Tibial nerve (tissue), 4 donors: ENCODE results near the gene CCT4.

Source experiments
- EP300 ChIP-seq, 2 donors: sonication (generic); formaldehyde crosslinking; IDR thresholded peaks; one replicate each; pipeline ENCODE4 v1.6.1; 2017; ENCODE audit warnings: antibody characterized with exemption in 2 of 2, mild to moderate bottlenecking in 1 of 2
- POLR2A ChIP-seq, 2 donors: fragments of 450-650 bp; IDR thresholded peaks; one replicate each; pipeline ENCODE4 v1.6.1; 2017; ENCODE audit warnings: antibody characterized with exemption in 2 of 2, mild to moderate bottlenecking in 2 of 2, moderate library complexity in 2 of 2
- TF ChIP-seq, protein P1 (sequence below), 5 experiments: fragments of 200-600 bp in 3 of 5; fragments of 450-650 bp in 2 of 5; sonication (generic) in 3 of 5; IDR thresholded peaks; one replicate each; pipeline ENCODE4 v1.5.1; 2016 to 2019; ENCODE audit warnings: antibody characterized with exemption in 5 of 5, mild to moderate bottlenecking in 3 of 5, moderate library complexity in 2 of 5

DNA sequence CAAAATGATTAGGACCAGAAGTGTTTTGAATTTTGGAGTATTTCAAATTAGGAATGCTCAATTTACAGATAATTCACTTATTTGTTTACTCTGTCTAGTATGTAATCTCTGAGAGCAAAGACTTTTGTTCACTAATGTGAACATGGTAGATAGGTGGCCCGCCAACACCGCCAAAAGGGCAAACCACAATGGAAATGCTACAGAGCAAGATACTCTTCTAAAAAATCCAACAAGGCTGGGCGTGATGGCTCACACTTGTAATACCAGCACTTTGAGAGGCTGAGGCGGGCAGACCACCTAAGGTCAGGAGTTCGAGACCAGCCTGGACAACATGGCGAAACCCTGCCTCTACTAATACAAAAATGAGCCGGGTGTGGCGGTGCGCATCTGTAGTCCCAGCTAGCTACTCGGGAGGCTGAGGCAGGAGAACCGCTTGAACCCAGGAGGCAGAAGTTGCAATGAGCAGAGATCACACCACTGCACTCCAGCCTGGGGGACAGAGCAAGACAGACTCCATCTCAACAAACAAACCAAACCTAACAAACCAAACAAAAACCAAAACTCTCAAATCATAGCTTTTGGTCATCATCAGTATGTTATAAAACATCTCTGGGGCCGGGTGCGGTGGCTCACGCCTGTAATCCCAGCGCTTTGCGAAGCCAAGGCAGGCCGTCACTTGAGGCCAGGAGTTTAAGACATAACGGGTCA, 2.4 kb downstream of the CCT4 start:
- TF ChIP-seq, protein P1, sequence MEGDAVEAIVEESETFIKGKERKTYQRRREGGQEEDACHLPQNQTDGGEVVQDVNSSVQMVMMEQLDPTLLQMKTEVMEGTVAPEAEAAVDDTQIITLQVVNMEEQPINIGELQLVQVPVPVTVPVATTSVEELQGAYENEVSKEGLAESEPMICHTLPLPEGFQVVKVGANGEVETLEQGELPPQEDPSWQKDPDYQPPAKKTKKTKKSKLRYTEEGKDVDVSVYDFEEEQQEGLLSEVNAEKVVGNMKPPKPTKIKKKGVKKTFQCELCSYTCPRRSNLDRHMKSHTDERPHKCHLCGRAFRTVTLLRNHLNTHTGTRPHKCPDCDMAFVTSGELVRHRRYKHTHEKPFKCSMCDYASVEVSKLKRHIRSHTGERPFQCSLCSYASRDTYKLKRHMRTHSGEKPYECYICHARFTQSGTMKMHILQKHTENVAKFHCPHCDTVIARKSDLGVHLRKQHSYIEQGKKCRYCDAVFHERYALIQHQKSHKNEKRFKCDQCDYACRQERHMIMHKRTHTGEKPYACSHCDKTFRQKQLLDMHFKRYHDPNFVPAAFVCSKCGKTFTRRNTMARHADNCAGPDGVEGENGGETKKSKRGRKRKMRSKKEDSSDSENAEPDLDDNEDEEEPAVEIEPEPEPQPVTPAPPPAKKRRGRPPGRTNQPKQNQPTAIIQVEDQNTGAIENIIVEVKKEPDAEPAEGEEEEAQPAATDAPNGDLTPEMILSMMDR (IDR thresholded peaks at IDR 0.05) = no peak
- TF ChIP-seq POLR2A (IDR thresholded peaks at IDR 0.05) (no peak), EP300 (IDR thresholded peaks at IDR 0.05) (no peak)
